Activated CD4-positive, alpha-beta T cell treated with anti-CD3 and anti-CD28 coated beads, Interleukin-2, amount 10 ng/mL, durations not matched to agents 24 days and 14 days (primary cell): ENCODE measurements around the gene PLPP1. TPM values are rescaled to one million over a fixed set of nuclear protein-coding genes. Genes with fewer than 3 reads are reported as not detected.

Experiments used
- DNase-seq: peaks from one replicate; pipeline ENCODE4 v3.0.0; 2022
- H3K27ac Mint-ChIP-seq: one replicate; pipeline ENCODE4 v1.8.0; 2022; ENCODE audit warnings: mild to moderate bottlenecking, mixed read lengths
- H3K27me3 Mint-ChIP-seq: one replicate; pipeline ENCODE4 v1.8.0; 2022; ENCODE audit warnings: mixed read lengths
- H3K36me3 Mint-ChIP-seq: one replicate; pipeline ENCODE4 v1.8.0; 2022; ENCODE audit warnings: low read depth, mild to moderate bottlenecking, mixed read lengths
- H3K4me1 Mint-ChIP-seq: one replicate; pipeline ENCODE4 v1.8.0; 2021; ENCODE audit warnings: mixed read lengths
- H3K4me3 Mint-ChIP-seq: one replicate; pipeline ENCODE4 v1.8.0; 2022; ENCODE audit warnings: mild to moderate bottlenecking, moderate library complexity, mixed read lengths
- H3K9me3 Mint-ChIP-seq: one replicate; pipeline ENCODE4 v1.8.0; 2021; ENCODE audit warnings: mixed read lengths
- intact Hi-C: fragments of 100-400 bp; cut with micrococcal nuclease; formaldehyde crosslinking; loops from one replicate; pipeline ENCODE4 v1.15.1; 2023
- total RNA-seq: library from RNA; stranded (reverse); gene quantifications from 2 replicates; pipeline ENCODE4 v1.2.3, GENCODE V29; 2022

Gene PLPP1
- 29.7 and 33.9 TPM in 2 replicates for total RNA-seq

GRCh38 chr5:55534436-55535198 lies at the start of gene PLPP1:
Gene PLPP1 (minus strand): TSS chr5:55534964. CDS start chr5:55534629, 335 bp downstream.
- intact Hi-C loops: loop anchor here (1.0 to 10.0 kb wide), 9 partner anchors 10 to 357 kb away; partner anchors contain the start of genes DHX29 and MTREX
- H3K27ac Mint-ChIP-seq: peak within 1 kb of the TSS; percentile 86
- no peaks in the 10 kb centered on the region for H3K27me3 Mint-ChIP-seq
- peaks cover 21% of the 10 kb centered on the region for H3K36me3 Mint-ChIP-seq
- H3K4me1 Mint-ChIP-seq: peaks cover 39% of the 10 kb centered on the region
- peak within 1 kb of the TSS; percentile 91 for H3K4me3 Mint-ChIP-seq
- H3K9me3 Mint-ChIP-seq: no peaks in the 10 kb centered on the region
- peak; percentile 96 for DNase-seq

GRCh38 chr5:55583578-55583977 lies 48.8 kb upstream of the PLPP1 start:
- no peaks in the 10 kb centered on the region for H3K27me3 Mint-ChIP-seq
- no peak overlapping the region for H3K4me3 Mint-ChIP-seq
- no peaks in the 10 kb centered on the region for H3K9me3 Mint-ChIP-seq
- H3K4me1 Mint-ChIP-seq: peaks cover 28% of the 10 kb centered on the region
- no peaks in the 10 kb centered on the region for H3K36me3 Mint-ChIP-seq
- intact Hi-C loops: loop anchor here (2.0 to 5.0 kb wide), 2 partner anchors 49 to 246 kb away; partner anchors contain the start of gene PLPP1
- no peak for DNase-seq
- H3K27ac Mint-ChIP-seq: no peak overlapping the region

GRCh38 chr5:55582256-55582655 lies 47.5 kb upstream of the PLPP1 start:
- H3K27me3 Mint-ChIP-seq: no peaks in the 10 kb centered on the region
- intact Hi-C loops: loop anchor here (2.0 to 5.0 kb wide), 2 partner anchors 47 to 245 kb away; partner anchors contain the start of gene PLPP1

GRCh38 chr5:55580042-55580441 lies 45.3 kb upstream of the PLPP1 start:
- Mint-ChIP-seq H3K4me3 (no peak overlapping the region), H3K36me3 (no peaks in the 10 kb centered on the region), H3K4me1 (peaks cover 45% of the 10 kb centered on the region), H3K27me3 (no peaks in the 10 kb centered on the region), H3K27ac (no peak overlapping the region), H3K9me3 (no peaks in the 10 kb centered on the region)
- no peak for DNase-seq
- intact Hi-C loops: loop anchor here (5.0 kb wide), 1 partner anchor 243 kb away; no protein-coding TSS in a partner anchor

More at GRCh38 chr5:55582256-55582655, 47.5 kb upstream of the PLPP1 start:
- Mint-ChIP-seq H3K4me3 (peak overlapping the region; percentile 42), H3K4me1 (peaks cover 38% of the 10 kb centered on the region), H3K9me3 (no peaks in the 10 kb centered on the region), H3K27ac (no peak overlapping the region), H3K36me3 (no peaks in the 10 kb centered on the region)
- no peak for DNase-seq

- no peaks in the 10 kb centered on the region for H3K27me3 Mint-ChIP-seq
- intact Hi-C loops: no loop called here
- no peaks in the 10 kb centered on the region for H3K9me3 Mint-ChIP-seq
- DNase-seq: no peak
- no peak overlapping the region for H3K4me3 Mint-ChIP-seq
- no peak overlapping the region for H3K27ac Mint-ChIP-seq
- H3K4me1 Mint-ChIP-seq: peaks cover 40% of the 10 kb centered on the region
- H3K36me3 Mint-ChIP-seq: no peaks in the 10 kb centered on the region
Measured at GRCh38 chr5:55578771-55579170, 44.0 kb upstream of the PLPP1 start.

GRCh38 chr5:55577353-55578060 lies 42.7 kb upstream of the PLPP1 start:
- no peak for DNase-seq
- intact Hi-C loops: no loop called here
- Mint-ChIP-seq H3K9me3 (no peaks in the 10 kb centered on the region), H3K27ac (peak overlapping the region; percentile 49), H3K36me3 (no peaks in the 10 kb centered on the region), H3K4me1 (peaks cover 34% of the 10 kb centered on the region), H3K4me3 (no peak overlapping the region), H3K27me3 (no peaks in the 10 kb centered on the region)

- no peak for DNase-seq
- Mint-ChIP-seq H3K4me1 (peaks cover 34% of the 10 kb centered on the region), H3K36me3 (no peaks in the 10 kb centered on the region), H3K27me3 (no peaks in the 10 kb centered on the region), H3K27ac (peak overlapping the region; percentile 54), H3K4me3 (no peak overlapping the region), H3K9me3 (no peaks in the 10 kb centered on the region)
- intact Hi-C loops: no loop called here
Measured at GRCh38 chr5:55576661-55577060, 41.9 kb upstream of the PLPP1 start.

- H3K27me3 Mint-ChIP-seq: no peaks in the 10 kb centered on the region
- intact Hi-C loops: no loop called here
- peaks cover 33% of the 10 kb centered on the region for H3K4me1 Mint-ChIP-seq
- H3K4me3 Mint-ChIP-seq: no peak overlapping the region
- no peak for DNase-seq
- H3K36me3 Mint-ChIP-seq: no peaks in the 10 kb centered on the region
- no peaks in the 10 kb centered on the region for H3K9me3 Mint-ChIP-seq
- peak overlapping the region; percentile 54 for H3K27ac Mint-ChIP-seq
Measured at GRCh38 chr5:55575815-55576583, 41.2 kb upstream of the PLPP1 start.

- H3K4me3 Mint-ChIP-seq: no peak overlapping the region
- H3K27ac Mint-ChIP-seq: no peak overlapping the region
- no peaks in the 10 kb centered on the region for H3K27me3 Mint-ChIP-seq
- no peaks in the 10 kb centered on the region for H3K36me3 Mint-ChIP-seq
- H3K4me1 Mint-ChIP-seq: peaks cover 21% of the 10 kb centered on the region
- DNase-seq: no peak
- intact Hi-C loops: no loop called here
- H3K9me3 Mint-ChIP-seq: no peaks in the 10 kb centered on the region
Measured at GRCh38 chr5:55572600-55572999, 37.8 kb upstream of the PLPP1 start.

GRCh38 chr5:55572020-55572419 lies 37.3 kb upstream of the PLPP1 start:
- no peaks in the 10 kb centered on the region for H3K9me3 Mint-ChIP-seq
- H3K4me3 Mint-ChIP-seq: no peak overlapping the region
- no peak for DNase-seq
- intact Hi-C loops: no loop called here
- H3K27ac Mint-ChIP-seq: no peak overlapping the region
- no peaks in the 10 kb centered on the region for H3K36me3 Mint-ChIP-seq
- peaks cover 18% of the 10 kb centered on the region for H3K4me1 Mint-ChIP-seq
- H3K27me3 Mint-ChIP-seq: no peaks in the 10 kb centered on the region

GRCh38 chr5:55570570-55570969 lies 35.8 kb upstream of the PLPP1 start:
- DNase-seq: no peak
- H3K4me3 Mint-ChIP-seq: no peak overlapping the region
- intact Hi-C loops: no loop called here
- H3K4me1 Mint-ChIP-seq: peaks cover 7% of the 10 kb centered on the region
- no peak overlapping the region for H3K27ac Mint-ChIP-seq
- H3K36me3 Mint-ChIP-seq: no peaks in the 10 kb centered on the region
- H3K9me3 Mint-ChIP-seq: no peaks in the 10 kb centered on the region
- H3K27me3 Mint-ChIP-seq: no peaks in the 10 kb centered on the region

GRCh38 chr5:55570026-55570425 lies 35.3 kb upstream of the PLPP1 start:
- no peak for DNase-seq
- Mint-ChIP-seq H3K36me3 (no peaks in the 10 kb centered on the region), H3K27ac (no peak overlapping the region), H3K27me3 (no peaks in the 10 kb centered on the region), H3K4me3 (no peak overlapping the region), H3K4me1 (peaks cover 10% of the 10 kb centered on the region), H3K9me3 (no peaks in the 10 kb centered on the region)
- intact Hi-C loops: no loop called here

- Mint-ChIP-seq H3K9me3 (no peaks in the 10 kb centered on the region), H3K27ac (no peak overlapping the region), H3K27me3 (no peaks in the 10 kb centered on the region), H3K36me3 (no peaks in the 10 kb centered on the region), H3K4me3 (no peak overlapping the region), H3K4me1 (peaks cover 13% of the 10 kb centered on the region)
- intact Hi-C loops: loop anchor here (10.0 kb wide), 1 partner anchor 55 kb away; no protein-coding TSS in a partner anchor
- no peak for DNase-seq
Measured at GRCh38 chr5:55569513-55569865, 34.7 kb upstream of the PLPP1 start.
